HG03097 (cell line): ENCODE results near the gene IL13.

Experiments used
- ATAC-seq: cut with Tn5 transposase; IDR thresholded peaks from one replicate; pipeline ENCODE4 v1.9.1; 2021; ENCODE audit not compliant: unreplicated experiment, low FRiP score

Gene IL13

DNA sequence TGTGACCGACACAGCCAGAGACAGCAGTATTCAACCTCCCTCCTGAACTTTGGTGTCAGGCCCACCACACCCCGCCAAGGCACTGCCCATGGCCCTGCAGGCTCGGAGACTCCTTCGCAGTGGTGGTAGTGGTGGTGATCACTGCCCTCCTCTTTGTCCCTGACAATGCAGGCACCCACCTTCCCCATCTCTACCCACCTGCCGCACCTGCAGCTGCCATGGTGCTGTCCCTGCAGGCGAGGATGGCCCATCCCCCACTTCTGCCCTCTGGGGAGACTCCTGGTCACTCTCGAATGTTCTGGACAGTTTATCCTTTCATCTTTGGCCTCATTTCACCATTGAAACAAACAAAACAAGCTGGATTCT is 11.5 kb downstream of the IL13 start:
- no peak for ATAC-seq

DNA sequence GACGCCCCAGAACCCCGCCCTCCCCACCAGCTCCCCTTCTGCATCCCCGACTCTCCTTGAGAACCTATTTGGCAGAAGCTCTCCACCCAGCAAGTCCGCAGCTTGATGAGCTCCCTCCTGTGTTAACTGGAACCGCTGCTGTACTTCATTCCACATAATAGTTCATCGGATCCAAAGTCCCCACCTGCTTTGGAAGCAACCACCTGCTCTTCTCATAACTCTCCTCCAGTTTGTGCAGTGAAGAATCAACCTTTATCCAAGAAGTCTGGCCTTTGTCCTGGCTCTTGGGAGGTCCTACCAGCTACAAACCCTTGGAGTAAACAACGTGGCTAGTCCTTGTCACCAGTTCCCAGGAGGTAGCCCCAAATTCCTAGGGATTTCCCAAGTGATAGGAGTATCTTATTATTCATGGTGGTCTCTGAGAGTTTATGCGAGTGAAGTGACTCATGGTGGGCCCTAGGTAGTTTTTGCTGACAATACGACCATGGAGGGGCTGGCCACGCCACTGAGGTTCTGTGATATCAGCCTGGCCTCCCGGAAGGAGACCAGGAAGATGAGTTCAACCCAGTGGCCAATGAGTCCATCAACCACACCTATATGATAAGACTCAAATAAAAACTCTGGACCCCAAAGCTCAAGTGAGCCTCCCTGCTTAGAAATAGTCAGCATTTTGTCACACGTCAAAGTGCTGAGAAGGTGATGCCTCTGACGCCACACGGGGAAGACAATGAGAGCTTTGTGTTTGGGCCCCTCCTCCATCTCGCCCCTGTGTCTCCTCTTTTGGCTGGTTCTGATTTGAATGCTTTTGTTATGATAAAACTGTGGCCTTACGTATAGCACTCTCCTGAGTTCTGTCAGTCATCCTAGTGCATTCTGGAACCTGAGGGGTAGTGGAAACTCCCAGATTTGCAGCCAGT is 12.3 kb downstream of the IL13 start:
- ATAC-seq: no peak

DNA sequence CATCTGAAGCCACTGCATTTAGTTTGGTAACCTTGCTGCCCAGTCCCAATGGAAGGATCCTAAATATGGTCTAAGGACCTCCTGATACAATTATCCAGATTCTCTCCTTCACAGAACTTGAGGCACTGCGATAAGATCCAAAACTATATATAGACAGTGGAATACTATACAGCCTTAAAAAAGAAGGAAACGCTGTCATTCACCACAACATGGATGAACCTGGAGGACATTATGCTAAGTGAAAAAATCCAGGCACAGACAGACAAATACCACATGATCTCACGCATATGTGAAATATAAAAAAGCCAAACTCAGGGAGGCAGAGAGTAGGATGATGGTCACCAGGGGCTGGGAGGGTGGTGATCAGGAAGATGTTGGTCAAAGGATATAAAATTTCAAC is 13.0 kb downstream of the IL13 start:
- ATAC-seq: no peak

- ATAC-seq: no peak
Observed at GRCh38 chr5:132673488-132673887, 15.5 kb downstream of the IL13 start.

DNA sequence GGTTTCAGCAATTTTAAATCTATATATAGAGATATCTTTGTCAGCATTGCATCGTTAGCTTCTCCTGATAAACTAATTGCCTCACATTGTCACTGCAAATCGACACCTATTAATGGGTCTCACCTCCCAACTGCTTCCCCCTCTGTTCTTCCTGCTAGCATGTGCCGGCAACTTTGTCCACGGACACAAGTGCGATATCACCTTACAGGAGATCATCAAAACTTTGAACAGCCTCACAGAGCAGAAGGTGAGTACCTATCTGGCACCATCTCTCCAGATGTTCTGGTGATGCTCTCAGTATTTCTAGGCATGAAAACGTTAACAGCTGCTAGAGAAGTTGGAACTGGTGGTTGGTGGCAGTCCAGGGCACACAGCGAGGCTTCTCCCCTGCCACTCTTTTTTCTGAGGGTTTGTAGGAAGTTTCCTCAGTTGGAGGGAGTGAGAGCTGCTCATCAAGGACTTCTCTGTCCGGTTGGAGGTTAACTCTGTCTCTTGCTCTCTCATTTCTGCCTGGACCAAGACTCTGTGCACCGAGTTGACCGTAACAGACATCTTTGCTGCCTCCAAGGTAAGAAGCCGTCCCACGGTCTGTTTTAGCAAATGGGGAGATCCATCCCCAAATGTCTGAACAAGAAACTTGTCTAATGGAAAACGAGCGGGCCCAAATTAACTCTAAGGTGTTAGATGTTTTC is 16.1 kb downstream of the IL13 start, which contains the start of gene IL4:
IL4 (plus strand) TSS at position 51 of the 692 bp plus-strand sequence; CDS start at position 113, 62 bp downstream.
- ATAC-seq: no peak

GRCh38 chr5:132674671-132675506 is 16.9 kb downstream of the IL13 start:
- peak; percentile 57 for ATAC-seq

- ATAC-seq: no peak
Observed at GRCh38 chr5:132675936-132676689, 18.1 kb downstream of the IL13 start.

DNA sequence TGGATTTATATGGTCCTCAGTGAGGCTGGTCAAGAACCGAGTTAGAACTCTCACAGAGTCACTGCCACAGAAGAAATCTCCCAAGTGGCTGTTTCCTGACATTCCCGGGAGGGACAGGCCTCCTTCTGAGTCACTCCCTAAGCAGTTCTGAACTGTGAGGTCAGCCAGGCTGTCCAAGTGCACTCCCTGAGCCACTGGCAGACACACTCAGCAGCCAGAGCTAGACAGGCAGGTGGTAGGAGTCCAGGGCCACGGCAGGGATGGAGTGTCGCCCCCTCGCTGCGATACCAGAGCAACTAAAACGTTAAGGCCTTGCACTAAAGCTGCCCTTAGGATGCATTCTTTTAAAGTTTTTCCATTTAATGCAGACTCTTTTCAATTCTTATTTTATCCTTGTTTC is 19.2 kb downstream of the IL13 start:
- no peak for ATAC-seq

- no peak for ATAC-seq
Observed at GRCh38 chr5:132677682-132678400, 19.9 kb downstream of the IL13 start.

GRCh38 chr5:132678735-132679134 is 20.8 kb downstream of the IL13 start:
- no peak for ATAC-seq

- no peak for ATAC-seq
Observed at GRCh38 chr5:132679166-132679565, 21.2 kb downstream of the IL13 start.

- ATAC-seq: no peak
Observed at GRCh38 chr5:132679717-132680380, 21.9 kb downstream of the IL13 start.

- no peak for ATAC-seq
Observed at GRCh38 chr5:132680780-132681475, 23.0 kb downstream of the IL13 start.

DNA sequence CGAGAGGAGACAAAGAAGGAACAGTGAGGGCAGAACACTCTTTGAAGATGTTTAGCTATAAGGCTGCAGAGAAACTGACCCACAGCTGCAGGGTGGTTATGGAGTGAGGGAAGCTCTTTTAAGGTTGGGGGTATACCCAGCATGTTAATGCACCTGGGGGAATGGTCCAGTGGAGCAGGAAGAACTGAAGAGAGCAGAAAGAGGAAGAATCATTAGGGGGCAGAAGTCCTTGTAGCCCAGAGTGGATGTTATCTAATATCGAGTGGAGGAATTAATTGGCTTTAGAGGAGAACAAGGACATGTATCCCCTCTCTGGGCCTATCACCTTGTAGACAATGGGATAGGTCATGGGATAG is 23.5 kb downstream of the IL13 start:
- ATAC-seq: no peak

DNA sequence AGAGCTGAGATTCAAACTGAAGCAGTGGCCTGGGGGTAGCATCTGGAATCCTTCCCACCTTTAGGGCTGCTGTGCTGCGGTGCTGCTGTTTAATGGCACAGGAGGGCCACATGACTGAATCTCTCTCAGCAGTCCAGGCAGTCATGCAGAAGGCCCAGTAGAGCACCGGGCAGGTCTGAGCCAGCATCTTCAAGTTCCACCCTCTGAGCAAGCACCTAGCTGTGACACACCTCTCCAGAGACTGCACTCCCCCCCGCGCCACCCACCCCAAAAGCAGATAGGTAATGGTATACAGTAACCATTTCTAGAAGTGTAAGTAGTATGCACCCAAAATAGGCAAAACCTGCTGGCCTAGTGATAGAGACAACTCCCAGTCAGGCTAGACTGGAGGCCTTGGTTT is 24.0 kb downstream of the IL13 start:
- ATAC-seq: no peak

GRCh38 chr5:132684491-132684890 is 26.5 kb downstream of the IL13 start:
- ATAC-seq: no peak

DNA sequence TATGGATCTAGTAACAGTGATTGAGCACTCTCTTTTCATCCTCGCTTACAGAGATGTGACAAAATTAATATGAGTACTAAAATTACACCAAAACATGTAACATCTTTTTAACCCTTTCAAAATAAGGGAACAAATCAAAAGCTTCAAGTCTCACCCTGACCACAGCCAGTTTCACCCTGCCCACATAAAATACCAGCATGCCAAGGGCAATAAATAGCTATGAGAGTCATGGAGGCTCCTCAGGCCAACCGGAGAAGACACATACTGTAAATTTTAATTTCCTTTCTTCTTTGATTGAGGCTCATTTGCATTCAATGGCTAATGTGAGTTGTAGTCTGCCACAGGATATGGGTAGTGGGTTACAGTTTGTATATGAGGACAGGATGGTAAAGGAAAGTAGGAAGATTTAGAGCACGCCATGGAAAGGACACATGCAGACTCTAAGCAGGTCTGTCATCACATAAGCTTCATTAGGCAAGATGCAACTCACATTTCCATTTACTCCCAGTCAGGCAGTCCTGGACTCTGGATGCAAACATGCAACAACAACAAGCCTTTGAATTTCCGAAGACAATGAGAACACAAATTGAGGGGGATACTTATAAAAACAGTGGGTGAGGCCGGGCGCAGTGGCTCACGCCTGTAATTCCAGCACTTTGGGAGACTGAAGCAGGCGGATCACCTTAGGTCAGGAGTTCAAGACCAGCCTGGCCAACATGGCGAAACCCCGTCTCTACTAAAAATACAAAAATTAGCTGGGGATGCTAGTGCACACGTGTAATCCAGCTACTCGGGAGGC is 27.1 kb downstream of the IL13 start:
- ATAC-seq: no peak

DNA sequence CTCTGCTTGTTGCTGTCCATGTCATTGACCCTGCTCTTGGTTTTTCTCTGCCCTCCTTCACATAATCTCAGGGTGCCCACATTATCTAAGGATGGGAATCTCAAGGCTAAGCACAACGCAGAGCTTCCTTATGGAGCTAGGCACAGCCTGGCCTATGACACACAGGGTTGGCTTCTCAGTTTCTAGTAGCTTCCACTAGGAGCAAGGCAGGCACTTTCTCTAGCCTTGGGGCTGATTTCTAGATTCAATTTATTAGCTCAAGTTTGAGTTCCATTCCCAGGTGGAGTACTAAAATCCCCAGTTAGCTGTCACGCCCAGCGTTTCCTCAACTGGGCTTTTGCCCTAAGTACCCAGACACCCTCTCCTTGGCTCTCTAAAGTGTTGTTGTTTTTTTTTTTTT is 28.2 kb downstream of the IL13 start:
- ATAC-seq: no peak
